Natural killer cell (primary cell): ENCODE data around the gene ABCC8. TPM values are rescaled to one million over a fixed set of nuclear protein-coding genes. Genes with fewer than 3 reads are reported as not detected.
A peak's percentile ranks its signal among the peaks of the same experiment; 100 is the strongest.

Experiments
- ATAC-seq, 3 donors: fragments of 150-1000 bp in 2 of 3; fragments of 200-7000 bp in 1 of 3; cut with Tn5 transposase; 1 replicate in 1 of 3; 2 replicates in 2 of 3; pipeline ENCODE4 v1.10.0; 2021; ENCODE audit warnings: mild to moderate bottlenecking in 2 of 3, moderate library complexity in 2 of 3
- DNase-seq, 2 donors: peaks; one replicate each; pipeline versions ENCODE4 v3.0.0 to v3.0.0-alpha.2; 2013 to 2021; ENCODE audit warnings: mixed read lengths in 1 of 2
- H3K27ac ChIP-seq: one replicate; pipeline ENCODE4 v1.5.1; 2013; ENCODE audit warnings: mild to moderate bottlenecking, low read length
- H3K27me3 ChIP-seq: one replicate; pipeline ENCODE4 v1.6.1; 2013; ENCODE audit warnings: low read length; ENCODE audit not compliant: control insufficient read depth, insufficient read depth
- H3K36me3 ChIP-seq: one replicate; pipeline ENCODE4 v1.6.1; 2013; ENCODE audit warnings: low read length; ENCODE audit not compliant: control insufficient read depth, insufficient read depth
- H3K4me1 ChIP-seq: one replicate; pipeline ENCODE4 v1.6.1; 2013; ENCODE audit warnings: low read length; ENCODE audit not compliant: control insufficient read depth, insufficient read depth
- H3K4me3 ChIP-seq: one replicate; pipeline ENCODE4 v1.5.1; 2013; ENCODE audit warnings: low read length
- H3K9me3 ChIP-seq: one replicate; pipeline ENCODE4 v1.6.1; 2013; ENCODE audit warnings: low read length; ENCODE audit not compliant: control insufficient read depth, insufficient read depth
- H3K27ac Mint-ChIP-seq, 2 donors: one replicate each; pipeline ENCODE4 v1.8.0; 2022; ENCODE audit warnings: mild to moderate bottlenecking in 2 of 2, mixed read lengths in 2 of 2, moderate library complexity in 1 of 2
- H3K27me3 Mint-ChIP-seq, 2 donors: one replicate each; pipeline ENCODE4 v1.8.0; 2022; ENCODE audit warnings: low read depth in 2 of 2, mixed read lengths in 2 of 2
- H3K36me3 Mint-ChIP-seq: one replicate; pipeline ENCODE4 v1.8.0; 2022; ENCODE audit warnings: mixed read lengths
- H3K4me1 Mint-ChIP-seq, 2 donors: one replicate each; pipeline ENCODE4 v1.8.0; 2022; ENCODE audit warnings: mixed read lengths in 2 of 2
- H3K4me3 Mint-ChIP-seq: one replicate; pipeline ENCODE4 v1.8.0; 2022; ENCODE audit warnings: mild to moderate bottlenecking, moderate library complexity, mixed read lengths
- H3K9me3 Mint-ChIP-seq, 2 donors: one replicate each; pipeline ENCODE4 v1.8.0; 2022; ENCODE audit warnings: mixed read lengths in 2 of 2
- whole genome bisulfite sequencing: methylation state at CpG from one replicate; pipeline ENCODE4 v1.1.7; 2013; ENCODE audit warnings: missing lambda C conversion rate; ENCODE audit not compliant: insufficient coverage; 5-methylcytosine and 5-hydroxymethylcytosine counted together
- intact Hi-C: fragments of 100-400 bp; cut with micrococcal nuclease; formaldehyde crosslinking; loops from one replicate; pipeline ENCODE4 v1.14.2; 2022
- total RNA-seq, 4 donors: library from RNA; stranded (reverse); fragments of 120-200 nt in 1 of 4; gene quantifications; one replicate each; pipeline versions ENCODE4 v1.2.3 to v1.2.4, GENCODE V29; 2013 to 2022
- TF ChIP-seq, protein P1 (sequence below): fragments of 200-600 bp; IDR thresholded peaks from one replicate; pipeline ENCODE4 v1.8.0; 2022; ENCODE audit warnings: antibody characterized with exemption

Gene ABCC8
- total RNA-seq: not detected
- total RNA-seq (2013): not detected

DNA sequence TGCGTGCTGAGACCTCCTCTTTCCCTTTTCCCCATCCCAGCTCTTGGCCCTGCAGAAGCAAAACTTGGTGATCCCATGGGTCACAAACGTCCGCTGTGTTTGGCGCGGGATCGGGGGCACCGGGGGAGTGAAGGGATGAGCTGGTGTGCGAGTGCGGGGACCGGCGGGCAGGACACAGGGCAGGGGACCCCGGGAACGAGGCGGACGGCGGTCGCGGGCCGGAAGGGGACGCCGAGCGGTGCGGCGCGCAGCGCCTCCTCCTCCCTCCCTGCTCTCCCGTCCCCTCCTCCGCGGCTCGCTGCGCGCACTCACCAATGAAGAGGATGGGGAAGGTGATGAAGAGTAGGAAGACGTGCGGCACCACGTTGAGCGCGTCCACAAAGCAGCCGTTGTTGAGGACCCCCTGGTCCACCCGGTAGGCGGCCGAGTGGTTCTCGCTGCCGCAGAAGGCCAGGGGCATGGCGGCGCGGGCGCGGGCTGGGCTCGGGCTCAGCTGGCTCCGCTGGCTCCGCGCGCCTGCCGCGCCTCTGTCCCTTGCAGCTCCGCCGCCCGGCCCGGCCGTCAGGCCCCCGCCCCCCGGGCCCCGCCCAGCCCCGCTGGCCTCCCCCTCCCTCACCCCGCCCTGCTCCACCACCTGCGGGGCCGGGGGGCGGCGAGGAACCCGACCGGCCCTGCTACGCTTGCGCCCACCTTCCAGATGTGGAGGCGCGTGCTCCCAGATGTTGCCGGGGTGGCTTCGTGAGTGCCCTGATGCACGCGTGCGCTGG lies at the start of gene ABCC8:
ABCC8 (minus strand) TSS at position 529 of the 767 bp plus-strand sequence; CDS start at position 460, 69 bp downstream.
- no peaks in the 10 kb centered on the region for H3K36me3 ChIP-seq
- Mint-ChIP-seq H3K4me3 (no peak within 1 kb of the TSS), H3K9me3 (no peaks in the 10 kb centered on the region), H3K27me3 (peaks cover 41 to 70% of the 10 kb centered on the region in 2 donors), H3K4me1 (no peaks in the 10 kb centered on the region), H3K27ac (no peak within 1 kb of the TSS), H3K36me3 (no peaks in the 10 kb centered on the region)
- peaks cover 14% of the 10 kb centered on the region for H3K27me3 ChIP-seq
- no peak for DNase-seq
- ATAC-seq: no peak
- H3K4me1 ChIP-seq: no peaks in the 10 kb centered on the region
- no peak within 1 kb of the TSS for H3K4me3 ChIP-seq
- intact Hi-C loops: no loop called here
- WGBS: 3% methylated on average over 73 of the region's 80 CpGs
- TF ChIP-seq, protein P1, sequence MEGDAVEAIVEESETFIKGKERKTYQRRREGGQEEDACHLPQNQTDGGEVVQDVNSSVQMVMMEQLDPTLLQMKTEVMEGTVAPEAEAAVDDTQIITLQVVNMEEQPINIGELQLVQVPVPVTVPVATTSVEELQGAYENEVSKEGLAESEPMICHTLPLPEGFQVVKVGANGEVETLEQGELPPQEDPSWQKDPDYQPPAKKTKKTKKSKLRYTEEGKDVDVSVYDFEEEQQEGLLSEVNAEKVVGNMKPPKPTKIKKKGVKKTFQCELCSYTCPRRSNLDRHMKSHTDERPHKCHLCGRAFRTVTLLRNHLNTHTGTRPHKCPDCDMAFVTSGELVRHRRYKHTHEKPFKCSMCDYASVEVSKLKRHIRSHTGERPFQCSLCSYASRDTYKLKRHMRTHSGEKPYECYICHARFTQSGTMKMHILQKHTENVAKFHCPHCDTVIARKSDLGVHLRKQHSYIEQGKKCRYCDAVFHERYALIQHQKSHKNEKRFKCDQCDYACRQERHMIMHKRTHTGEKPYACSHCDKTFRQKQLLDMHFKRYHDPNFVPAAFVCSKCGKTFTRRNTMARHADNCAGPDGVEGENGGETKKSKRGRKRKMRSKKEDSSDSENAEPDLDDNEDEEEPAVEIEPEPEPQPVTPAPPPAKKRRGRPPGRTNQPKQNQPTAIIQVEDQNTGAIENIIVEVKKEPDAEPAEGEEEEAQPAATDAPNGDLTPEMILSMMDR: no peak
- H3K9me3 ChIP-seq: no peaks in the 10 kb centered on the region
- H3K27ac ChIP-seq: no peak within 1 kb of the TSS

- Histone ChIP-seq H3K27ac (no peak overlapping the region), H3K4me3 (no peak overlapping the region), H3K36me3 (no peaks in the 10 kb centered on the region), H3K9me3 (no peaks in the 10 kb centered on the region), H3K27me3 (no peaks in the 10 kb centered on the region), H3K4me1 (no peaks in the 10 kb centered on the region)
- DNase-seq (no peak), ATAC-seq (peak in 1 of 3 donors; percentile 1)
- Mint-ChIP-seq H3K4me3 (no peak overlapping the region), H3K27me3 (no peaks in the 10 kb centered on the region), H3K4me1 (no peaks in the 10 kb centered on the region), H3K27ac (no peak overlapping the region), H3K9me3 (no peaks in the 10 kb centered on the region), H3K36me3 (no peaks in the 10 kb centered on the region)
- intact Hi-C loops: no loop called here
- TF ChIP-seq, protein P1: no peak
- 88% methylated on average over 13 of the region's 13 CpGs for WGBS
These were observed 49.7 kb upstream of the ABCC8 start for GRCh38 chr11:17526326-17526725.

- Histone ChIP-seq H3K4me1 (no peaks in the 10 kb centered on the region), H3K27ac (no peak overlapping the region), H3K4me3 (no peak overlapping the region), H3K9me3 (no peaks in the 10 kb centered on the region), H3K36me3 (no peaks in the 10 kb centered on the region), H3K27me3 (no peaks in the 10 kb centered on the region)
- no peak overlapping the region for H3K4me3 Mint-ChIP-seq
- peaks cover 0 to 2% of the 10 kb centered on the region in 2 donors for H3K27me3 Mint-ChIP-seq
- H3K27ac Mint-ChIP-seq: no peak overlapping the region
- ATAC-seq (no peak), DNase-seq (no peak)
- no peaks in the 10 kb centered on the region for H3K9me3 Mint-ChIP-seq
- TF ChIP-seq, protein P1: no peak
- 87% methylated on average over 4 of the region's 4 CpGs for WGBS
- intact Hi-C loops: no loop called here
- no peaks in the 10 kb centered on the region for H3K4me1 Mint-ChIP-seq
- no peaks in the 10 kb centered on the region for H3K36me3 Mint-ChIP-seq
These were observed 48.9 kb upstream of the ABCC8 start for GRCh38 chr11:17525570-17525969.

- H3K36me3 Mint-ChIP-seq: no peaks in the 10 kb centered on the region
- Histone ChIP-seq H3K27me3 (no peaks in the 10 kb centered on the region), H3K27ac (no peak overlapping the region), H3K9me3 (no peaks in the 10 kb centered on the region), H3K36me3 (no peaks in the 10 kb centered on the region), H3K4me1 (no peaks in the 10 kb centered on the region), H3K4me3 (no peak overlapping the region)
- TF ChIP-seq, protein P1: no peak
- no peak overlapping the region for H3K27ac Mint-ChIP-seq
- ATAC-seq (no peak), DNase-seq (no peak)
- intact Hi-C loops: no loop called here
- peaks cover 0 to 2% of the 10 kb centered on the region in 2 donors for H3K27me3 Mint-ChIP-seq
- no peaks in the 10 kb centered on the region for H3K4me1 Mint-ChIP-seq
- 92% methylated on average over 9 of the region's 9 CpGs for WGBS
- H3K4me3 Mint-ChIP-seq: no peak overlapping the region
- H3K9me3 Mint-ChIP-seq: no peaks in the 10 kb centered on the region
These were observed 47.6 kb upstream of the ABCC8 start for GRCh38 chr11:17524221-17524620.
